Endothelial cell (in vitro differentiated cells): Measurements from ENCODE around the gene C6orf163. TPM values are rescaled to one million over a fixed set of nuclear protein-coding genes. Genes with fewer than 3 reads are reported as not detected.

Source experiments
- DNase-seq: peaks from one replicate; pipeline ENCODE4 v3.0.0; 2021; ENCODE audit warnings: low spot score
- H3K27ac Mint-ChIP-seq: one replicate; pipeline ENCODE4 v1.8.0; 2021; ENCODE audit warnings: mixed read lengths, inconsistent platforms; ENCODE audit not compliant: unreplicated experiment
- H3K27me3 Mint-ChIP-seq: one replicate; pipeline ENCODE4 v1.8.0; 2021; ENCODE audit warnings: mild to moderate bottlenecking, moderate library complexity, mixed read lengths, inconsistent platforms; ENCODE audit not compliant: unreplicated experiment
- H3K36me3 Mint-ChIP-seq: one replicate; pipeline ENCODE4 v1.8.0; 2021; ENCODE audit warnings: mild to moderate bottlenecking, low read depth, mixed read lengths, inconsistent platforms; ENCODE audit not compliant: unreplicated experiment
- H3K4me1 Mint-ChIP-seq: one replicate; pipeline ENCODE4 v1.8.0; 2021; ENCODE audit warnings: mild to moderate bottlenecking, mixed read lengths, inconsistent platforms; ENCODE audit not compliant: unreplicated experiment
- H3K4me3 Mint-ChIP-seq: one replicate; pipeline ENCODE4 v1.8.0; 2021; ENCODE audit warnings: mild to moderate bottlenecking, mixed read lengths, inconsistent platforms; ENCODE audit not compliant: unreplicated experiment
- H3K9me3 Mint-ChIP-seq: one replicate; pipeline ENCODE4 v1.8.0; 2021; ENCODE audit warnings: mixed read lengths, inconsistent platforms; ENCODE audit not compliant: unreplicated experiment
- total RNA-seq: library from RNA; stranded (reverse); fragmentation: NEBNext Ultra II Directional; extraction: Animal tissue kit (Norgen Biotek cat#: 25700); gene quantifications from one replicate; pipeline ENCODE4 v1.2.1, GENCODE V29; 2021; ENCODE audit not compliant: unreplicated experiment
- TF ChIP-seq, protein P1 (sequence below): fragments of 200-600 bp; sonication (generic); IDR thresholded peaks from one replicate; pipeline ENCODE4 v1.5.0; 2021; ENCODE audit warnings: antibody characterized with exemption; ENCODE audit not compliant: unreplicated experiment

C6orf163 gene
- total RNA-seq, 1 donor from 2014 or later, result 4.0 TPM

GRCh38 chr6:87366072-87366827 lies 21.6 kb downstream of the C6orf163 start:
- Mint-ChIP-seq H3K27ac (no peak overlapping the region), H3K9me3 (no peaks in the 10 kb centered on the region), H3K4me3 (no peak overlapping the region), H3K36me3 (peaks cover 45% of the 10 kb centered on the region), H3K27me3 (no peaks in the 10 kb centered on the region), H3K4me1 (no peaks in the 10 kb centered on the region)
- no peak for DNase-seq
- TF ChIP-seq, protein P1, sequence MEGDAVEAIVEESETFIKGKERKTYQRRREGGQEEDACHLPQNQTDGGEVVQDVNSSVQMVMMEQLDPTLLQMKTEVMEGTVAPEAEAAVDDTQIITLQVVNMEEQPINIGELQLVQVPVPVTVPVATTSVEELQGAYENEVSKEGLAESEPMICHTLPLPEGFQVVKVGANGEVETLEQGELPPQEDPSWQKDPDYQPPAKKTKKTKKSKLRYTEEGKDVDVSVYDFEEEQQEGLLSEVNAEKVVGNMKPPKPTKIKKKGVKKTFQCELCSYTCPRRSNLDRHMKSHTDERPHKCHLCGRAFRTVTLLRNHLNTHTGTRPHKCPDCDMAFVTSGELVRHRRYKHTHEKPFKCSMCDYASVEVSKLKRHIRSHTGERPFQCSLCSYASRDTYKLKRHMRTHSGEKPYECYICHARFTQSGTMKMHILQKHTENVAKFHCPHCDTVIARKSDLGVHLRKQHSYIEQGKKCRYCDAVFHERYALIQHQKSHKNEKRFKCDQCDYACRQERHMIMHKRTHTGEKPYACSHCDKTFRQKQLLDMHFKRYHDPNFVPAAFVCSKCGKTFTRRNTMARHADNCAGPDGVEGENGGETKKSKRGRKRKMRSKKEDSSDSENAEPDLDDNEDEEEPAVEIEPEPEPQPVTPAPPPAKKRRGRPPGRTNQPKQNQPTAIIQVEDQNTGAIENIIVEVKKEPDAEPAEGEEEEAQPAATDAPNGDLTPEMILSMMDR, result no peak

- Mint-ChIP-seq H3K27me3 (no peaks in the 10 kb centered on the region), H3K27ac (no peak overlapping the region), H3K4me3 (no peak overlapping the region), H3K9me3 (no peaks in the 10 kb centered on the region), H3K36me3 (peaks cover 40% of the 10 kb centered on the region), H3K4me1 (no peaks in the 10 kb centered on the region)
- DNase-seq, result no peak
- TF ChIP-seq, protein P1, result no peak
Measured at GRCh38 chr6:87366899-87367298, 22.3 kb downstream of the C6orf163 start.

- no peak overlapping the region for H3K4me3 Mint-ChIP-seq
- H3K27ac Mint-ChIP-seq, result no peak overlapping the region
- DNase-seq, result no peak
- no peaks in the 10 kb centered on the region for H3K27me3 Mint-ChIP-seq
- no peaks in the 10 kb centered on the region for H3K9me3 Mint-ChIP-seq
- peaks cover 11% of the 10 kb centered on the region for H3K36me3 Mint-ChIP-seq
- TF ChIP-seq, protein P1, result no peak
- H3K4me1 Mint-ChIP-seq, result peaks cover 9% of the 10 kb centered on the region
Measured at GRCh38 chr6:87373377-87373776, 28.8 kb downstream of the C6orf163 start.

- H3K27ac Mint-ChIP-seq, result no peak overlapping the region
- no peak overlapping the region for H3K4me3 Mint-ChIP-seq
- TF ChIP-seq, protein P1, result no peak
- H3K4me1 Mint-ChIP-seq, result peaks cover 18% of the 10 kb centered on the region
- DNase-seq, result no peak
- no peaks in the 10 kb centered on the region for H3K36me3 Mint-ChIP-seq
- peaks cover 2% of the 10 kb centered on the region for H3K27me3 Mint-ChIP-seq
- no peaks in the 10 kb centered on the region for H3K9me3 Mint-ChIP-seq
Measured at GRCh38 chr6:87375315-87375714, 30.7 kb downstream of the C6orf163 start.

- Mint-ChIP-seq H3K36me3 (no peaks in the 10 kb centered on the region), H3K27ac (no peak overlapping the region), H3K4me1 (peaks cover 18% of the 10 kb centered on the region), H3K9me3 (no peaks in the 10 kb centered on the region), H3K4me3 (no peak overlapping the region), H3K27me3 (peaks cover 2% of the 10 kb centered on the region)
- DNase-seq, result no peak
- TF ChIP-seq, protein P1, result no peak
Measured at GRCh38 chr6:87376643-87377042, 32.0 kb downstream of the C6orf163 start.
